ENCODE data around the gene AUTS2.
"Not testable (repeated sequence)": the region's sequence is repeated elsewhere in the genome, so short reads cannot be mapped to it uniquely, and the experiment has no call there.

AUTS2 gene

DNA sequence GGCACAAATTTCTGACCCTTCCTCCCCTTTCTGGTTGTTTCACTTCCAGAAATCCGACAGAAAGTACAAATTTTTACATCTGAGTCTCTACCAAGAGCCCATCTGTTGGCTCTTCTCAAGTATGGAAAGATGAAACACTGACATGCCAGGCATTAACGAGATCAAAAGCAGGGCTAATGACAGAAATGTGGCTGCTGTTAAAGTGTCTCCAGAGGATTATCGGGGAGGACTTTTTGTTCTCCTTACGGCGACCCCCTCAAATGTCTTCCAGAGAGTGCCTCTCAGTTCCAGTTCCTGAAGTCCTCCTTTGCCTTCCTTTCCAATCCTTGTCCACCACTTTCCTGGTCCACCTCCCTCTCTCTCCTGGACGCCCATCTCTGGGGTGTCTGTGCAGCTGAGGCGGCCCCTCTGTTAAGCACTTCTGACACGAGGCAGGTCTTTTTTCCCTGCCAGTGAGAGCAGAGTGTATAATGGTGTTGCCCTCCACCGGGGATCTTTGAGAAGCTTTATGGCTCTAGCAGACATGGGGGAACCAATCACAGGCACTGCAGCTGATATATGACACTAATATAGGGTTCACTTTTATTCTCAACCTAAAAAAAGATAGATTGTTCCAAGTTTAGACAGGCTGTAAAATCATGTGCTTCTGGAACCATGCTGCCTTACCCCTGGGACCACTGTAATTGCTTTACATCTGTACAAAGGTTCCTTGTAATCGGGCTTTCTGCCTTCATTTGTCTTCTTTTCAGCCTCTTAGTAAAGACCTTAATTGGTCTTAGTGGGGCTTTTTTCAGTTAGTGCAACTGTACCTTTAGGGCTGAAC, 757.1 kb downstream of the AUTS2 start:
- no peak for DNase-seq (ENCODE audit: low read depth)
- H3K4me3 ChIP-seq (ENCODE audit: low read depth, low read length): no peak overlapping the region
- TF ChIP-seq, protein P1, sequence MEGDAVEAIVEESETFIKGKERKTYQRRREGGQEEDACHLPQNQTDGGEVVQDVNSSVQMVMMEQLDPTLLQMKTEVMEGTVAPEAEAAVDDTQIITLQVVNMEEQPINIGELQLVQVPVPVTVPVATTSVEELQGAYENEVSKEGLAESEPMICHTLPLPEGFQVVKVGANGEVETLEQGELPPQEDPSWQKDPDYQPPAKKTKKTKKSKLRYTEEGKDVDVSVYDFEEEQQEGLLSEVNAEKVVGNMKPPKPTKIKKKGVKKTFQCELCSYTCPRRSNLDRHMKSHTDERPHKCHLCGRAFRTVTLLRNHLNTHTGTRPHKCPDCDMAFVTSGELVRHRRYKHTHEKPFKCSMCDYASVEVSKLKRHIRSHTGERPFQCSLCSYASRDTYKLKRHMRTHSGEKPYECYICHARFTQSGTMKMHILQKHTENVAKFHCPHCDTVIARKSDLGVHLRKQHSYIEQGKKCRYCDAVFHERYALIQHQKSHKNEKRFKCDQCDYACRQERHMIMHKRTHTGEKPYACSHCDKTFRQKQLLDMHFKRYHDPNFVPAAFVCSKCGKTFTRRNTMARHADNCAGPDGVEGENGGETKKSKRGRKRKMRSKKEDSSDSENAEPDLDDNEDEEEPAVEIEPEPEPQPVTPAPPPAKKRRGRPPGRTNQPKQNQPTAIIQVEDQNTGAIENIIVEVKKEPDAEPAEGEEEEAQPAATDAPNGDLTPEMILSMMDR (IDR thresholded peaks at IDR 0.05; ENCODE audit: insufficient read depth, low read depth, low read length, missing control alignments): no peak

DNA sequence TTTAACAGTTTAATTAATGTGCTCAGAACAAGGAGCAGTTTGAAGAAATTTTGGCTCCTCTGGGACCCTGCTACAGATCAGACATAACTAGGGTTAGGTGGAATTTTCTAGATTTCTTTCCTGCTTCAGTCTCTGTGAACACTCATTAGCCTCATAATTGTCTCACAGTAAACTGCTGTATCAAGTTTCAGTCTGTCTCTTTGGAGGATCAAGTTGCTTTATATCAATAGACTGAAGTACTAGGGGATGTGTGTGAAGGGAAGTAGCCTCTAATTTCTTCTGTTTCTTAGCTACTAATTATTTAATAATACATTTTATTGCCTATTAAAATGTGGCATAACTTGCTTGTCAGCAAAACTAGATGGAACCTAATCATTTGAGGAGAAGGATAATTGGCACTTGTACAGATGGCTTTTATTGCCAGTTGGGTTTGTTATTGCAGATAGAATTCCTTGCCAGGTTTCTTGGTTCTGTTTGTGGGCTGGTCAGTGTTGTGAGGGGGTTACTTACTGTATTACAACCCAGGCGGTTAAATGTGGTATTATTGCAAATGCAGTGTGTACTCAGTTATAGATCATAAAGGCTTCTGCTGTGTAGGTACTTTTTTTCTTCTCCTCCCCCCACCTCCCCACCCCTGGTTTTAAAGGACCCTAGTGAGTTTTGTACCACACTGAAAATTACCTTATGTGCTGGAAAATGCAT, 758.0 kb downstream of the AUTS2 start:
- TF ChIP-seq, protein P1 (IDR thresholded peaks at IDR 0.05; ENCODE audit: insufficient read depth, low read depth, low read length, missing control alignments): no peak
- DNase-seq (ENCODE audit: low read depth): no peak
- no peak overlapping the region for H3K4me3 ChIP-seq (ENCODE audit: low read depth, low read length)

DNA sequence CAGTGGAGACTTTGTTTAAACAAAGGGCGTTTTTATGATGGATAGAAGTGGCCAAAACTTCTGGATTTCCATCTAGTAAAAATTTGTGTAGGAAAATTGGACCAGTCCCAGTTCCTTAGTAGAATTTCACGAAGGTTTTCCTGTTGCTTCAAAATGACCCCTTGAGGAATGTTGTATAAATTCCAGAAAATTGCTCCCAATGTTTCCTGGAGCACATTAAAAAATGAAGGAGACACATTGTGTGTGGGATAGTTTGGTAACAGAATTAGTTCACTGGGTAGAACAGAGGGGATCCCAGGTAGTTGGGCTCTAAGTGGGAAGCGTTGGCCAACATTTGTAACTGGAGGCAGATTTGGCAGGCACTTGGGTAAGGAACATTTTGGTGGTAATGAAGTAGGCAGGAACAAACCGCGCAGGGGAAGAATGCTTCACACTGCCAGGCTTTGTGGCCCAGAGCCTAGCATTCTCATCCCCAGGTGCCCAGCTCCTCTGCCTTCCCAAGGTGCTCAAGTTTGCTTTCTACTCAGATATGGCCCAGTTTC, 758.6 kb downstream of the AUTS2 start:
- DNase-seq (ENCODE audit: low read depth): no peak
- H3K4me3 ChIP-seq (ENCODE audit: low read depth, low read length): no peak overlapping the region
- TF ChIP-seq, protein P1 (IDR thresholded peaks at IDR 0.05; ENCODE audit: insufficient read depth, low read depth, low read length, missing control alignments): no peak

DNA sequence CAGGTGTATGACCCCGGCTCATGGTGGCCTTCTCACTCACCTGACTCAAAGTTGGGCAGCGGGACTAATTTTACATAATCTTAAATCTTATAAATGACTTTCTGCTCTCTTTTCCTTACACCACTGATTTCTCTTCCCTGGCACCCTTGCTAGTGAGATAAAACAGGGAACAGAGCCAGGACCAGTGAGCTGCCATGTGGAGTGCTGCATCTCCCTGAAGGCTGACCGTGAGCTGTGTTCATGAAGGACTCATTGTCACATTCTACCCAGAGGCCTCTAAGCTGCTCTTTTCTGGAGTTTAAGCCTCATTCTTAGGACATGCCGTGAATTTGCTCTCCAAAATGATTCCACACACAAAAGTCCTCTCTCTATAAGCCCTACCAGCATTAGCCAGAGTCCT, 762.3 kb downstream of the AUTS2 start:
- TF ChIP-seq, protein P1 (IDR thresholded peaks at IDR 0.05; ENCODE audit: insufficient read depth, low read depth, low read length, missing control alignments): no peak
- H3K4me3 ChIP-seq (ENCODE audit: low read depth, low read length): no peak overlapping the region
- no peak for DNase-seq (ENCODE audit: low read depth)

DNA sequence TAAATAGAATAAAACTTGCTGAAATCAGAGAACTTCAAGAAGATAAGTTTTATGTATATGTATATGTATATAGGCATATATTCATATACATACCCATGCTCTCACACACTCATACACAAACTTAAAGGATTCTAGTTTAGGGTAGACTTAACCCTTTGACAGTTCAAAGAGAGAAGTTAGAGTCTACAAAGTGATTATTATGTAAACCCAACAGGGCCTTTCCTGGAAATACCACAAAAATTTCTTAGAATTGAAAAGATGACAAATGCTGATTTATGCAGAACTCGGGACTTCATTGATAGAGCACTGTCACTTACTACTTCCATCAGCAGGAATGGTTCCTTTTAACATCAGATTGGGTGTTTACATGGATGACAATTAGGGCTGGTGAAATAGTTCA, 763.5 kb downstream of the AUTS2 start:
- TF ChIP-seq, protein P1 (IDR thresholded peaks at IDR 0.05; ENCODE audit: insufficient read depth, low read depth, low read length, missing control alignments): no peak
- no peak overlapping the region for H3K4me3 ChIP-seq (ENCODE audit: low read depth, low read length)

DNA sequence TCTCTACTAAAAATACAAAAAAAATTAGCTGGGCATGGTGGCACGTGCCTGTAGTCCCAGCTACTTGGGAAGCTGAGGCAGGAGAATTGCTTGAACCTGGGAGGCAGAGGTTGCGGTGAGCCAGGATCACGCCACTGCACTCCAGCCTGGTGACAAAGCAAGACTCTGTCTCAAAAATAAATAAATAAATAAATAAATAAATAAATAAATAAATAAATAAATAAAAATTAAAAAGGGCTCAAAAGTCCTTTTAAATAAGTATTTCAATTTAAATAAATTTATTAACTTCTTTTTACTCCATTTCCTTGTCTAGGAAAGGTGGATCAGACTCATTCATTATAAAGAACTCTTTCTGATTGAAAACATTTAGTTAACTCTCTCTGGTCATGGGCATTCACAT, 766.1 kb downstream of the AUTS2 start:
- H3K4me3 ChIP-seq (ENCODE audit: low read depth, low read length); DNase-seq (ENCODE audit: low read depth): not testable (repeated sequence)

More for the DNA sequence above, 763.5 kb downstream of the AUTS2 start:
- no peak for DNase-seq (ENCODE audit: low read depth)

DNA sequence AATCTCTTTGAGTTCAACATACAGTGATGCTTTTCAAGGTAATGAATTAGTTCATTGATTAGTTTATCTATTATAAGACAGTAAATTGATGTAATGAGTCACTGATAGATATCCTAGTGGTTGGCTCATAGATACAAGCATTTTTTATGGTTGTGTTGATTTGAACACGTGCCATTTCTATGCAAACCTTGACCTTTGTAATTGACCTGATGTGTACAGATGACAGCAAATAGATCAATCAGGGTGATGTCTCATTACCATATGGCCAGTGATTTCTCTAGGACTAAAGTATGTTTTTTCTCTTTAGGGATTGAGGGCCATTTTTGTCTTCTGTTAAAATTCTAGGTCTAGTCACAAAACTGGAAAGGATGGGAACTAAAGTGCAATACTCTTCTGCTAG, 773.4 kb downstream of the AUTS2 start:
- TF ChIP-seq, protein P1 (IDR thresholded peaks at IDR 0.05; ENCODE audit: insufficient read depth, low read depth, low read length, missing control alignments): no peak
- no peak for DNase-seq (ENCODE audit: low read depth)

More for the DNA sequence above, 773.4 kb downstream of the AUTS2 start:
- H3K4me3 ChIP-seq (ENCODE audit: low read depth, low read length): no peak overlapping the region
